K562 (cell line): ENCODE data around the gene PRDM15. TPM values are rescaled to one million over a fixed set of nuclear protein-coding genes. Genes with fewer than 3 reads are reported as not detected.

Source experiments
- DLX4 ChIP-seq: fragments of 250-450 bp; sonication (Bioruptor Pico); IDR thresholded peaks from 2 replicates; pipeline ENCODE4 v1.6.1; 2021; ENCODE audit warnings: mild to moderate bottlenecking
- ERF ChIP-seq: fragments of 450-650 bp; formaldehyde crosslinking; IDR thresholded peaks from 2 replicates; pipeline ENCODE4 v1.4.0; 2020; ENCODE audit warnings: mild to moderate bottlenecking, mixed read lengths
- FOSL1 ChIP-seq: fragments of 200-800 bp; sonication (Bioruptor generic); conservative IDR thresholded peaks from 2 replicates; pipeline ENCODE4 v1.6.1; 2016; ENCODE audit warnings: missing genetic modification characterization, missing compliant biosample characterization
- GMEB1 ChIP-seq: fragments of 250-450 bp; sonication (Bioruptor Pico); IDR thresholded peaks from 2 replicates; pipeline ENCODE4 v1.4.0; 2020; ENCODE audit warnings: mild to moderate bottlenecking
- HCFC1 ChIP-seq: IDR thresholded peaks from 2 replicates; pipeline ENCODE4 v1.6.1; 2012; ENCODE audit warnings: low read depth, low read length, improper control_type of control experiment
- KAT2B ChIP-seq: IDR thresholded peaks from one replicate; pipeline ENCODE4 v1.6.1; 2012; ENCODE audit warnings: low read depth, mild to moderate bottlenecking, control low read depth, inconsistent platforms, low read length, moderate library complexity
- KAT7 ChIP-seq: sonication (generic); formaldehyde crosslinking; IDR thresholded peaks from 2 replicates; pipeline ENCODE4 v1.8.0; 2022; ENCODE audit warnings: missing genetic modification reagents, mild to moderate bottlenecking, borderline replicate concordance
- NEUROD1 ChIP-seq: fragments of 150-350 bp; IDR thresholded peaks from 2 replicates; pipeline ENCODE4 v1.6.1; 2014; ENCODE audit warnings: borderline replicate concordance, low read length, low read depth; ENCODE audit not compliant: partially characterized antibody
- POLR2B ChIP-seq: fragments of 450-650 bp; IDR thresholded peaks from 2 replicates; pipeline ENCODE4 v1.6.1; 2018; ENCODE audit warnings: low read depth; ENCODE audit not compliant: partially characterized antibody
- RBM39 ChIP-seq: fragments of 200-400 bp; formaldehyde crosslinking; optimal IDR thresholded peaks from 2 replicates; pipeline ENCODE3; 2018; ENCODE audit warnings: low read depth, low read length
- REST ChIP-seq, 2 experiments: fragments of 450-650 bp; formaldehyde crosslinking in 1 of 2; IDR thresholded peaks; 2 replicates each; pipeline versions ENCODE4 v1.4.0 to v1.6.1; 2014 to 2020; ENCODE audit warnings: mild to moderate bottlenecking in 2 of 2, borderline replicate concordance in 1 of 2, low read depth in 1 of 2
- SREBF2 ChIP-seq: sonication (generic); formaldehyde crosslinking; IDR thresholded peaks from 2 replicates; pipeline ENCODE4 v1.4.0; 2020; ENCODE audit warnings: mild to moderate bottlenecking, missing genetic modification reagents
- TAF7 ChIP-seq: fragments of 450-650 bp; IDR thresholded peaks from 2 replicates; pipeline ENCODE4 v1.6.1; 2016; ENCODE audit warnings: missing genetic modification characterization, missing compliant biosample characterization
- polyA plus RNA-seq, 8 experiments: library from polyadenylated mRNA; depleted of rRNA in 4 of 8; stranded (reverse) in 5 of 8; unstranded in 3 of 8; fragments of >200 nt; fragmentation: Nextera tagmentation in 2 of 8; fragmentation: Illumina TruSeq in 1 of 8; extraction: Ambion mirVana in 2 of 8; extraction: Trizol in 1 of 8; gene quantifications; 2 replicates each; pipeline versions ENCODE4 v1.2.1 to v1.2.3, GENCODE V29; 2011 to 2014; ENCODE audit warnings: inconsistent platforms in 1 of 8, missing spikeins in 1 of 8
- total RNA-seq, 7 experiments: library from RNA; depleted of rRNA in 6 of 7; stranded (reverse); fragments of >200 nt in 6 of 7; fragmentation: Illumina TruSeq in 2 of 7; extraction: Trizol in 2 of 7; gene quantifications; 2 replicates each; pipeline versions ENCODE4 v1.2.1 to v1.2.3, GENCODE V29; 2011 to 2021; ENCODE audit warnings: low replicate concordance in 1 of 7
- TF ChIP-seq, protein P1 (sequence below): IDR thresholded peaks from 2 replicates; pipeline ENCODE4 v1.6.1; 2014; ENCODE audit warnings: antibody characterized with exemption
- TF ChIP-seq, protein P2 (sequence below): sonication (generic); formaldehyde crosslinking; IDR thresholded peaks from 2 replicates; pipeline ENCODE4 v1.9.0; 2022; ENCODE audit warnings: mild to moderate bottlenecking, missing genetic modification reagents

The PRDM15 gene
- total and polyA plus RNA-seq, 9 of the 15 experiments (the other 6 are each of a cell fraction or from before 2014, with no cell fraction given) = 0.93 to 9.2 (median 6.2) TPM

- TF ChIP-seq, protein P1, sequence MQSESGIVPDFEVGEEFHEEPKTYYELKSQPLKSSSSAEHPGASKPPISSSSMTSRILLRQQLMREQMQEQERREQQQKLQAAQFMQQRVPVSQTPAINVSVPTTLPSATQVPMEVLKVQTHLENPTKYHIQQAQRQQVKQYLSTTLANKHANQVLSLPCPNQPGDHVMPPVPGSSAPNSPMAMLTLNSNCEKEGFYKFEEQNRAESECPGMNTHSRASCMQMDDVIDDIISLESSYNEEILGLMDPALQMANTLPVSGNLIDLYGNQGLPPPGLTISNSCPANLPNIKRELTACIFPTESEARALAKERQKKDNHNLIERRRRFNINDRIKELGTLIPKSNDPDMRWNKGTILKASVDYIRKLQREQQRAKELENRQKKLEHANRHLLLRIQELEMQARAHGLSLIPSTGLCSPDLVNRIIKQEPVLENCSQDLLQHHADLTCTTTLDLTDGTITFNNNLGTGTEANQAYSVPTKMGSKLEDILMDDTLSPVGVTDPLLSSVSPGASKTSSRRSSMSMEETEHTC = 0 out of 2 replicates have a peak, but pooled peaks have one; percentile 55
- no peak for TF ChIP-seq DLX4 (CRISPR knock-in tag)
- TF ChIP-seq GMEB1 (CRISPR knock-in tag) = no peak
- 0 out of 2 replicates have a peak, but pooled peaks have one; percentile 11 for TF ChIP-seq HCFC1
- no peak for TF ChIP-seq POLR2B
- no peak for TF ChIP-seq TAF7
- TF ChIP-seq, protein P2, sequence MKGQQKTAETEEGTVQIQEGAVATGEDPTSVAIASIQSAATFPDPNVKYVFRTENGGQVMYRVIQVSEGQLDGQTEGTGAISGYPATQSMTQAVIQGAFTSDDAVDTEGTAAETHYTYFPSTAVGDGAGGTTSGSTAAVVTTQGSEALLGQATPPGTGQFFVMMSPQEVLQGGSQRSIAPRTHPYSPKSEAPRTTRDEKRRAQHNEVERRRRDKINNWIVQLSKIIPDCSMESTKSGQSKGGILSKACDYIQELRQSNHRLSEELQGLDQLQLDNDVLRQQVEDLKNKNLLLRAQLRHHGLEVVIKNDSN = no peak
- no peak for TF ChIP-seq ERF (CRISPR knock-in tag)
- peak; percentile 96 for TF ChIP-seq FOSL1 (tag)
- no peak for TF ChIP-seq NEUROD1
- no peak for TF ChIP-seq SREBF2 (CRISPR knock-in tag)
- TF ChIP-seq RBM39 = no peak
- TF ChIP-seq KAT2B = no peak
- no peak; the same call in 1 of the 2 replicates for TF ChIP-seq KAT7 (CRISPR knock-in tag)
- TF ChIP-seq REST (IDR thresholded peaks at IDR 0.05; ENCODE audit: borderline replicate concordance) = no peak; the same call in 1 of the 2 replicates
- TF ChIP-seq REST (CRISPR knock-in tag; IDR thresholded peaks at IDR 0.05; ENCODE audit: low read depth) = no peak
Measured at GRCh38 chr21:41894922-41895557, 15.9 kb upstream of the PRDM15 start (continued).
